ENCODE results near the gene CCNYL1.
"Not testable (repeated sequence)": the region's sequence is repeated elsewhere in the genome, so short reads cannot be mapped to it uniquely, and the experiment has no call there.

Gene CCNYL1

GRCh38 chr2:207698301-207698700, 13.1 kb upstream of the CCNYL1 start:
- no peak for DNase-seq

GRCh38 chr2:207704078-207704477, 7.4 kb upstream of the CCNYL1 start:
- no peak for DNase-seq

- no peak for DNase-seq
Measured at GRCh38 chr2:207704671-207705070, 6.8 kb upstream of the CCNYL1 start.

DNA sequence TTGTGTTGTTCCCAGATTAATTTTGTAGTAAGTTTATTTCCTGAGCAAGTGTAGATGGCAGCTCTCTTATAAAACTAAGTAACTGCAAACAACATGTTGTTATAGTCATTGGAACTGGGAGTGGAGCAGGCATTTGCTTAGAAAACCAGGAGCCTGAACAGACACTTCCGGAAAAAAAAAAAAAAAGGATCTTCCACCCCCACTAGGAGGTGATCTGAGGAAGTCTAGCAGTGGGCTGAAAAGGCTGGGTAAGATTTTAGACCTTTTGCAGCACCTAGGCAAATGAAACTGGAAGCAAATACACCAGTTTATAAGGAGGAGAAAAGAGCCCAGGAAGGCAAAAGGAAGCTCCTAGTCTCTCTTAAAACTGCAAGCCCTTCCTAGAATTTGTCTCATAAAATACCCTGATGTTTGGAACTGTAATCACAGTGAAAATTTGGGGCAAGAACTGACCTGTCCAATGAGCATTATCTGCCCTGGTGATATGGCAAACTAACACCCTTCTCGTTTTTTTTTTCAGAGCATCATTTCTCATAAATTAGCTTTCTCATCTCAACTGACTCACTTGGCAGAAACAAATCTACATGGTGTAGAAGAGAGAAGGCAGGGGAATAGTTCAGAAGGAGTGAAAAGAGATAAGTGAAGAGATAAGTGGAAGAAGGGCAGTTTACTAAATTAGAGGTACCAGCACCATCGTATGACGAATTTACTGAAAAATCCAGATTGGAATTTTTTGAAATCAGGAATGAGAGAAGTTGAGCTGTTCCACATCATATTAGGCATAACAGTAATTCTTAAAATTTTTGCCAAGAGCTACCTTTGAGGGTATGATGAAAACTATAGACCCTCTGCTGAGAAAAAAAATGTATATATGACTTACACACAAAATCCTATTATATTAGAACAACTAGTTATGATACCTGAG, 4.2 kb upstream of the CCNYL1 start:
- DNase-seq = no peak

DNA sequence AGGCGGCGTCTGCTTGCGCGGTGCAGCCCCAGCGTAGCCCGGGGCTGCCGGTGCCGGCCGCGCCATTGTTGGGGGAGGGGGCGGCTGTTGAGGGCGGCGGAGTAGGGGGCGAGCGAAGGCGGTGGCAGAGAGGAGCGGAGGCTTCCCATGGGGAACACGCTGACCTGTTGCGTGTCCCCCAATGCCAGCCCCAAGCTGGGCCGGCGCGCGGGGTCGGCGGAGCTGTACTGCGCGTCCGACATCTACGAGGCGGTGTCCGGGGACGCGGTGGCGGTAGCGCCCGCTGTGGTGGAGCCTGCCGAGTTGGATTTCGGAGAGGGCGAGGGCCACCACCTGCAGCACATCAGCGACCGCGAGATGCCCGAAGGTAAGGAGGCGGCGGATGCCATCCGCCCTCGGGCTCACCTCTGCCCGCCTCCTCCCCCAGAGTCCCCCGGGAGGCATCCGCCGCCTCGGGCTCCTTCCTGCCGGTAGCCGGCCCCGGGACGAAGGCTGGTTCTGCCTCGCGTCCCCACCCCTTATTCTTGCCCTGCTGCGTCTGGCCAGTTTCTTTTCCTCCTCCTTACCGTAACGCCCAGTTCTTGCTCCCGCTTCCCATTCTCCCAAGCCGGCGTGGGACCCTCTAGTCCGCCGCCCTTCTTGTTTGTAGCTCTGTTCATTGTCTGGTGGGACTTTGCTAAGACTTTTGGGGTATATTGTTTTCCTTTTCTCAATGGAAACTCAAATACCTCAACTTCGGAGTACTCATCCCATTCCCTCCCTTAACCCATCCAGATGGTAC, 500 bp downstream of the CCNYL1 start:
- peak; percentile 46 for DNase-seq

GRCh38 chr2:207716056-207716455, 4.6 kb downstream of the CCNYL1 start:
- DNase-seq = no peak

- no peak for DNase-seq
Measured at GRCh38 chr2:207718521-207718920, 7.1 kb downstream of the CCNYL1 start.

GRCh38 chr2:207719008-207719407, 7.6 kb downstream of the CCNYL1 start:
- no peak for DNase-seq

DNA sequence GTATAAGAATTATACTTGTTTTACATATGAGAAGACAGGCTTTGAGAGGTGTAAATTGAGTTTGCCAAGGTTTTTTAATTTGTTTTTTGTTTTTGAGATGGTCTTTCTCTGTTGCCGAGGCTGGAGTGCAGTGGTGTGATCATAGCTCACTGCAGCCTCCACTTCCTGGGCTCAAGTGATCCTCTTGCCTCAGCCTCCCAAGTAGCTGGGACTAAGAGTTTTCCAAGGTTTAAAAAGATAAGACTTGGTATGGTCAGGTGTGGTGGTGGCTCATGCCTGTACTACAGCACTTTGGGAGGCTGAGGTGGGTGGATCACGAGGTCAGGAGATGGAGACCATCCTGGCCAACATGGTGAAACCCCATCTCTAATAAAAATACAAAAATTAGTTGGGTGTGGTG, 8.2 kb downstream of the CCNYL1 start:
- DNase-seq = not testable (repeated sequence)

GRCh38 chr2:207720517-207721187, 9.2 kb downstream of the CCNYL1 start:
- no peak for DNase-seq

- DNase-seq = no peak
Measured at GRCh38 chr2:207722773-207723424, 11.5 kb downstream of the CCNYL1 start.

DNA sequence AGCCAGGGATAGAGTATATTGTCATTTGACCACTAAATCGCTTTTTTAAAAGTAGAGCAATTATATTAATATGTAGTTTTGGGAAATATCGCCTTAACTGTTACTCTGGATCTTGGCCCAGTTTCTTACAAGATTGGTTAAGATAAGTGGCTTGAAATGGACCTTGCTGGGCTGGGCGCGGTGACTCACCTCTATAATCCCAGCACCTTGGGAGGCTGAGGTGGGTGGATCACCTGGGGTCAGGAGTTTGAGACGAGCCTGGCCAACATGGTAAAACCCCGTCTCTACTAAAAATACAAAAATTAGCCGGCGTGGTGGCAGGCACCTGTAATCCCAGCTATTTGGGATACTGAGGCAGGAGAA, 12.0 kb downstream of the CCNYL1 start:
- DNase-seq = not testable (repeated sequence)

- no peak for DNase-seq
Measured at GRCh38 chr2:207724113-207724512, 12.7 kb downstream of the CCNYL1 start.

GRCh38 chr2:207725873-207726578, 14.6 kb downstream of the CCNYL1 start:
- no peak for DNase-seq

- DNase-seq = no peak
Measured at GRCh38 chr2:207727261-207727660, 15.8 kb downstream of the CCNYL1 start.

GRCh38 chr2:207729465-207729998, 18.1 kb downstream of the CCNYL1 start:
- no peak for DNase-seq

- no peak for DNase-seq
Measured at GRCh38 chr2:207731138-207731537, 19.7 kb downstream of the CCNYL1 start.

- no peak for DNase-seq
Measured at GRCh38 chr2:207733597-207734240, 22.3 kb downstream of the CCNYL1 start.

- DNase-seq = no peak
Measured at GRCh38 chr2:207734264-207734635, 22.8 kb downstream of the CCNYL1 start.

GRCh38 chr2:207734636-207735512, 23.4 kb downstream of the CCNYL1 start:
- DNase-seq = no peak

- DNase-seq = not testable (repeated sequence)
Measured at GRCh38 chr2:207735513-207735859, 24.0 kb downstream of the CCNYL1 start.

Measured in stimulated activated CD4-positive, alpha-beta T cell treated with anti-CD3 and anti-CD28 coated beads, Interleukin-4, amount 100 ng/mL, for 24 hours (primary cell).